Head of caudate nucleus (tissue), 42 donors: ENCODE results near the gene SLC45A1.
"Not testable (repeated sequence)": the region's sequence is repeated elsewhere in the genome, so short reads cannot be mapped to it uniquely, and the experiment has no call there.

Experiments used
- DNase-seq, 42 donors: peaks; one replicate each; pipeline versions ENCODE4 v3.0.0 to v3.0.0-alpha.2; 2020 to 2021; ENCODE audit warnings: mixed read lengths in 7 of 42
- intact Hi-C: fragments of 100-400 bp; cut with DNase I; formaldehyde crosslinking; loops from one replicate; pipeline ENCODE4 v1.15.0; 2022

The SLC45A1 gene

GRCh38 chr1:8317647-8318381 is at the start of gene SLC45A1:
Gene SLC45A1, plus strand, starts transcription at chr1:8318114. Its CDS starts 6,216 bp downstream, at chr1:8324330.
- DNase-seq, result peak; percentile 70 to 95 (median 89)
- intact Hi-C loops, result loop anchor here (2.0 kb wide), 1 partner anchor 289 kb away; no protein-coding TSS in a partner anchor

GRCh38 chr1:8273036-8273435 is 44.9 kb upstream of the SLC45A1 start:
- no peak for DNase-seq
- intact Hi-C loops, result no loop called here

- intact Hi-C loops, result no loop called here
- peak in 1 of 42 donors; percentile 10 for DNase-seq
Measured at GRCh38 chr1:8274352-8274751, 43.6 kb upstream of the SLC45A1 start.

GRCh38 chr1:8276173-8276914 is 41.6 kb upstream of the SLC45A1 start:
- no peak for DNase-seq
- intact Hi-C loops, result no loop called here

- intact Hi-C loops, result no loop called here
Measured at GRCh38 chr1:8276932-8277331, 41.0 kb upstream of the SLC45A1 start.

GRCh38 chr1:8278677-8279076 is 39.2 kb upstream of the SLC45A1 start:
- DNase-seq, intact Hi-C loops: not testable (repeated sequence)

More at GRCh38 chr1:8276932-8277331, 41.0 kb upstream of the SLC45A1 start:
- no peak for DNase-seq

- intact Hi-C loops, result no loop called here
- DNase-seq, result peak in 28 of 42 donors; percentile 9 to 60 (median 28)
Measured at GRCh38 chr1:8281843-8282509, 35.9 kb upstream of the SLC45A1 start.

- intact Hi-C loops, result no loop called here
- DNase-seq, result peak in 2 of 42 donors; percentile 7 to 13
Measured at GRCh38 chr1:8283058-8283884, 34.6 kb upstream of the SLC45A1 start.

GRCh38 chr1:8284127-8284526 is 33.8 kb upstream of the SLC45A1 start:
- no peak for DNase-seq
- intact Hi-C loops, result no loop called here

- DNase-seq, result no peak
Measured at GRCh38 chr1:8285103-8285502, 32.8 kb upstream of the SLC45A1 start.

GRCh38 chr1:8285965-8286364 is 31.9 kb upstream of the SLC45A1 start:
- intact Hi-C loops, result no loop called here
- DNase-seq, result no peak

More at GRCh38 chr1:8285103-8285502, 32.8 kb upstream of the SLC45A1 start:
- intact Hi-C loops, result no loop called here

GRCh38 chr1:8293118-8293517 is 24.8 kb upstream of the SLC45A1 start:
- intact Hi-C loops, result no loop called here

GRCh38 chr1:8293641-8294169 is 24.2 kb upstream of the SLC45A1 start:
- intact Hi-C loops, result no loop called here

More at GRCh38 chr1:8293118-8293517, 24.8 kb upstream of the SLC45A1 start:
- no peak for DNase-seq

GRCh38 chr1:8294170-8294697 is 23.7 kb upstream of the SLC45A1 start:
- intact Hi-C loops, result no loop called here
- DNase-seq, result no peak

More at GRCh38 chr1:8293641-8294169, 24.2 kb upstream of the SLC45A1 start:
- DNase-seq, result no peak

- no peak for DNase-seq
- intact Hi-C loops, result no loop called here
Measured at GRCh38 chr1:8297245-8297644, 20.7 kb upstream of the SLC45A1 start.

- DNase-seq, result no peak
- intact Hi-C loops, result no loop called here
Measured at GRCh38 chr1:8299963-8300362, 18.0 kb upstream of the SLC45A1 start.

GRCh38 chr1:8302081-8302956 is 15.6 kb upstream of the SLC45A1 start:
- DNase-seq, result peak in 3 of 42 donors; percentile 15 to 57 (median 26)
- intact Hi-C loops, result no loop called here
